Measurements from ENCODE around the gene DECR2.
"Not testable (repeated sequence)": the region's sequence is repeated elsewhere in the genome, so short reads cannot be mapped to it uniquely, and the experiment has no call there.

The DECR2 gene

GRCh38 chr16:379961-380761 lies 21.5 kb upstream of the DECR2 start:
- DNase-seq = no peak

GRCh38 chr16:380762-381011 lies 21.0 kb upstream of the DECR2 start:
- no peak for DNase-seq

DNA sequence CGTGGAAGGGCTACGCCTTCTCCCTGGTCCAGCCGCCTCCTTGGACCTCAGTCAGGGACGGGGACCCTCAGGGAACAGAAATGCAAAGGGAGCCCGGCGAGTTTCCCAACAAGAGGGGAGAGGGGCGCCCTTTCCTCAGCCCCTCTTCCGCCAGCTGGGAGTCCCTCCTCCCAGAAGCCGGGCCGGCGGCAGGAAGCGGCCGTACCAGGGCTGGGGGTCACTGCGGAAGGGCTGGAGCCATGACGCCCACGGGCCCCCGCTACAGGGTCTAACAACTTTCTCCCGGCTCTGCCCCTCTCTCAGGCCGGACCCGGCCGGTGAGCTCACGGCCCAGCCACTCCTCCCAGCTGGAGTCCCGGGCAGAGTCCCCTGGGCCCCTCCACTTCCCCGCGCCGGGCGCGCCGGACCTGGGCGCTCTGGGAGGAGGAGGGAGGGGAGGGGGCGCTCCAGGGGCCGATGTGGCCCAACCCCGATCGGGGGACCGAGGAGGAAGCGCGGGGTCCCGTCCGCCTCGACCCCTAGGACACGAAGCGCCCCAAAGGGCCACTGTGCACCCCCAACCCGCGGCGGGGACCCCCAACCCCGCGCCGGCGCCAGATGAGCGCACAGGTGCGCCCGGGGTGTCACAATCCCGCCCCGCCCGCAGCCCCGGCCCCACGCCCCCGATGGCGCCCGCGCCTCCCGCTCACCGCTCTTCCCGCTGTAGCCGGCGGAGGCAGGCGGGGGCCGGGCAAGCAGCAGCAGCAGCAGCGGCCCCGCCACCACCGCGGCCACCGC lies 20.5 kb upstream of the DECR2 start:
- DNase-seq = peak in 1 of 2 experiments; percentile 36

DNA sequence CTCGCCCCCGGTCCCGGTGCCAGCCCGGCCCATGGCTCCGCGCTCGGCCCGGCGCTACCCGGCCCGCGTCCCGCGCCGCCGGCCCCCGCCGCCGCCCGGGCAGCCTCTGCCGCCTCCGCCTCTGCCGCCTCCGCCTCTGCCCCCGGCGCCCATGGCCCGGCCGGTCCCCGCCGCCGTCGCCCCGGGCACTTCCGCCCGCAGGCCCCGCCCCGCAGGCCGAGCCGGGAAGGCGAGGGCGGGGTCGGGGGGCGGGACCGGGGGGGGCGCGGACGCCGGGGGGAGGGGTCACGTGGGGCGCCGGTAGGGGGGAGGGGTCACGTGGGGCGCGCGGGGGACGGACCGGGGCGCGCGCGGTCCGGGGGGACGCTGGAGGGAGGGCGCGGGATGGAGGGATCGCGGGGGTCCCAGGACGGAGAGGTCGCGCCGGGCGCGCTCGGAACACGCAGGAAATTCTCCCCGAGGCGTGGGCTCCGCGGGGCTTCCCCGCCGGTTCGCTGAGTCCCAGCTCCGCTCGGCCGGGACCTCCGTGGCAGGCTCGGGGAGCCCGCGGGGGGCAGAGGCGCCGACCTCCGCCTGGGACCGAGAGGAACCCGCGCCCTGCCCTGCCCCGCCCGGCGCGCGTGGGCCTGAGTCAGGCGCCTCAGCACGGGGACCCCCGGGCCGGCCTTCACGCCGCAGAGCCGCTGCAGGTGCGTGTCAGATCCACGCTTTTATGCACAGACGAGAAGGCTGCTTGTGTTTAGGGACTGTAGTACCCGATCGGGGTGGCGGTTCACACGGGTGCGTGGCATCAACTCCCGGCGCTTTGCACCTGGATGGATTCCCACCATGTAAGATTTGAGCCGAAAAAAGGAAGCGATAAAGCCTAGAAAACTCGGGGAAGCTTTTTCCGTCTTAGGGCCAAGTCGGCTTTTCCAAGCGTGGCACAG lies 19.6 kb upstream of the DECR2 start, which contains the start of gene PGAP6:
Gene PGAP6 (minus strand): TSS at position 190 of the 929 bp plus-strand sequence. CDS start 157 bp downstream, at position 33.
- DNase-seq = peak; percentile 60 to 63

- DNase-seq = peak; percentile 56 to 68
Measured at GRCh38 chr16:383326-384051, 18.2 kb upstream of the DECR2 start.

DNA sequence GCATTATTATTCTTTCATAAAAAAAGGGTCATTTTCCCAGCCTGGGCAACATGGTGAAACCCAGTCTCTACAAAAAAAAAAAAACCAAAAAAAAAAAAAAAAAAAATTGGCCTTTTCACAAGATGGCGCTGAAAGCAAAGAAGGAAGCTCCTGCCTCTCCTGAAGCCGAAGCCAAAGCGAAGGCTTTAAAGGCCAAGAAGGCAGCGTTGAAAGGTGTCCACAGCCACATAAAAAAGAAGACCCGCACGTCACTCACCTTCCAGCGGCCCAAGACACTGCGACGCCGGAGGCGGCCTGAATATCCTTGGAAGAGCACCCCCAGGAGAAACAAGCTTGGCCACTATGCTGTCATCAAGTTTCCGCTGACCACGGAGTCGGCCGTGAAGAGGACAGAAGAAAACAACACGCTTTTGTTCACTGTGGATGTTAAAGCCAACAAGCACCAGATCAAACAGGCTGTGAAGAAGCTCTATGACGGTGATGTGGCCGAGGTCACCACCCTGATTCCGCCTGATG lies 15.0 kb upstream of the DECR2 start:
- no peak for DNase-seq

DNA sequence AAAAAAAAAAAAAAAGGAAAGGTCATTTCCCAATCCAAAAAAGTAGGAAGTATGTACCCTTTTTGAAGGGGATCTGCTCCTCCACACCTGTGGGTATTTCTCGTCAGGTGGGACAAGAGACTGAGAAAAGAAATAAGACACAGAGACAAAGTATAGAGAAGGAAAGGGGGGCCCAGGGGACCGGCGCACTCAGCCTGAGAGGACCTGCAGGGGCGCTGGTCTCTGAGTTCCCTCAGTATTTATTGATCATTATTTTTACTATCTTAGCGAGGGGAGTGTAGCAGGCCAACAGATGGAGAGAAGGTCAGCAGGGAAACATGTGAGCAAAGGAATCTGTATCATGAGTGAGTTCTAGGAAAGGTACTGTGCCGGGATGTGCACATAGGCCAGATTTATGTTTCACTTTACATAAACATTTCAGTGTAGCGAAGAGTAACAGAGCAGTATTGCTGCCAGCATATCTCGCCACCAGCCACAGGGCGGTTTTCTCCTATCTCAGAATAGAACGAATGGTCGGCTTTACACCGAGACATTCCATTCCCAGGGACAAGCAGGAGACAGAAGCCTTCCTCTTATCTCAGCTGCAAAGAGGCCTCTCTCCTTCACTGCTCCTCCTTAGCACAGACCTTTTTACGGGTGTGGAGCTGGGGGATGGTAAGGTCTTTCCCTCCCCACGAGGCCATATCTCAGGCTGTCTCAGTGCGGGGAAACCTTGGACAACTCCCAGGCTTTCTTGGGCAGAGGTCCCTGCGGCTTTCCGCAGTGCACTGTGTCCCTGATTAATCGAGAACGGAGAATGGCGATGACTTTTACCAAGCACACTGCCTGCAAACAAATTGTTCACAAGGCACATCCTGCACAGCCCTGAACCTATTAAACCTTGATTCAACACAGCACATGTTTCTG lies 13.7 kb upstream of the DECR2 start:
- not testable (repeated sequence) for DNase-seq

GRCh38 chr16:389352-389751 lies 12.3 kb upstream of the DECR2 start:
- DNase-seq = no peak

- DNase-seq = peak; percentile 86 to 90
Measured at GRCh38 chr16:391885-392335, 9.8 kb upstream of the DECR2 start.

DNA sequence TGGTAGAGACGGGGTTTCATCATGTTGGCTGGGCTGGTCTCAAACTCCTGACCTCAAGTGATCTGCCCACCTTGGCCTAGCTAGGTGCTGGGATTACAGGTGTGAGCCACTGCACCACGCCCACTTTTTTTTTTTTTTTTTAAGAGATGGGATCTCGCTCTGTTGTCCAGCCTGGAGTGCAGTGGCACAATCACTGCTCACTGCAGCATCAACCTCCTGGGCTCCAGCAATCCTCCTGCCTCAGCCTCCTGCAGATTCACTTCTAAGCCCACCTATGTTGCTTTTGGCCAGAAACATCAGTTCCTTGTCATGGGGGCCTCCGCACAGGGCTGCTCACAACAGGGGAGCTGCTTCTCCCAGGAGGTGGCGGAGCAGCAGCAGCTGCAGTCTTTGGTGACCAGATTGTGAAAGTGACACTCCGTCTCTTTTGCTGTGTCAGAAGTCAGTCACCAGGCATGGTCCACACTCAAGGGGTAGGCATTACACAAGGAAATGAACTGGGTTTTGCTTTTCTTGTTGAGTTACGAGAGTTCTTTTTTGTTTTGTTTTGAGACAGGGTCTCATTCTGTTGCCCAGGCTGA lies 9.1 kb upstream of the DECR2 start:
- DNase-seq = no peak

- DNase-seq = no peak
Measured at GRCh38 chr16:396199-396598, 5.5 kb upstream of the DECR2 start.

- DNase-seq = no peak
Measured at GRCh38 chr16:396605-397004, 5.1 kb upstream of the DECR2 start.

- no peak for DNase-seq
Measured at GRCh38 chr16:397135-397661, 4.5 kb upstream of the DECR2 start, which contains the start of gene NME4. Gene NME4 (plus strand): TSS chr16:397199. CDS start chr16:397223, 24 bp downstream.

DNA sequence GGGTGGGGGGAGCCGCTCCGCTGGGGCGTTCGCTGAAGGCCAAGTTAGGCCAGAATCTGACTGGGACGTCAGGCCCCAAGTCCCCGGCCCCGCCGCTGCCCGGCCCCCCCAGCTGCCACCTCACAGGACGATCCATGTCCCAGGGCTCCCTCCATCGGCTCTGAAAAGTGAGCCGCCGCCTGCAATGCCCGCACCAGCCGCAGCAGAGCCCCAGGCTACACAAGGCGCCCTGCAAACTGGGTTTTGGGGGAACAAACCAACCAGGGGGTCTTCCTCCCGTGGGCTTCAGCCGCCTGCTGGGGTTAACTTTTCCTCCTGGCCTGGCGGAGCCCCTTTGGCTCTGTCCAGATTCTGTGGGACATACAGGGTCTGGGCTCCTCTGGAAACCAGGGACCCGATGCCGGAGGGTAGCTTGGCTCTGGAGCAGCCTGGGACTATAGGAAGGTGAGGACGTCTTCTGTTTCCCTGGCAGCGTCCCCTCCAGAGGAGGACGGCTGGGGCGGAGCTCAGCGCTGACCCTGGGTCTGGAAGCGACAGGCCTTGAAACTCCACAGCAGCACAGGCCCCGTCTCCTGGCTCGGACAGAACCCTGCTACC lies 3.9 kb upstream of the DECR2 start:
- peak in 1 of 2 experiments; percentile 33 for DNase-seq

DNA sequence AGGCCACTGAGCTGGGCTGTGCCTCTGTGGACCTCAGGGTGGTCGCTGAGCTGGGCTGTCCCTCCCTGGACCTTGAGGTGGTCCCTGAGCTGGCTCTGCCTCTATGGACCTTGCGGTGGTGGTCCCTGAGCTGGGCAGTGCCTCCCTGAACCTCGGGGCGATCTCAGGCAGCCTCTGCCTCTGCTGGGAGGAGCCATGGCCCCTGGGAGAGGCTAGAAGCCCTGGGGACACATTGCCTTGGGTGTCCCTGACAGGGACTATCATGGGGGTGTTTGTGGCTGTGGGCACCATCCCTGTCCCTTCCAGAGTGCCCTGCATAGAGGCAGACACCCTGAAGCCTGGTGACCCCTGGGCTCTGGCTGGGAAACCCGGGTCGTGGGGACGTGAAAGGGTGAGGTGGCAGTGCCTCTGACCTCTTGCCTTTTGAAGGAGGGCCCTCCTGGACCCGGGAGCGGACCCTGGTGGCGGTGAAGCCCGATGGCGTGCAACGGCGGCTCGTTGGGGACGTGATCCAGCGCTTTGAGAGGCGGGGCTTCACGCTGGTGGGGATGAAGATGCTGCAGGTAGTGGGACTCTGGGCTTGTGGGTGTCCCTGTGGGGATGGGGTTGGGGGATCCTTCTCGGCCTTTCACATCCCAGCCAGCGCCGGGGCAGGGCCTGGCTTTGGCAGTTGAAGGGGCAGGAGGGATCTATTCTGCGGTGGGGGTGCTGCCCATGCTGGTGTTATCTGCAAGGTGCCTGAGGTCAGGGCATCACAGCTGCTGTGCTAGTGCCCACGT lies 2.9 kb upstream of the DECR2 start:
- no peak for DNase-seq

DNA sequence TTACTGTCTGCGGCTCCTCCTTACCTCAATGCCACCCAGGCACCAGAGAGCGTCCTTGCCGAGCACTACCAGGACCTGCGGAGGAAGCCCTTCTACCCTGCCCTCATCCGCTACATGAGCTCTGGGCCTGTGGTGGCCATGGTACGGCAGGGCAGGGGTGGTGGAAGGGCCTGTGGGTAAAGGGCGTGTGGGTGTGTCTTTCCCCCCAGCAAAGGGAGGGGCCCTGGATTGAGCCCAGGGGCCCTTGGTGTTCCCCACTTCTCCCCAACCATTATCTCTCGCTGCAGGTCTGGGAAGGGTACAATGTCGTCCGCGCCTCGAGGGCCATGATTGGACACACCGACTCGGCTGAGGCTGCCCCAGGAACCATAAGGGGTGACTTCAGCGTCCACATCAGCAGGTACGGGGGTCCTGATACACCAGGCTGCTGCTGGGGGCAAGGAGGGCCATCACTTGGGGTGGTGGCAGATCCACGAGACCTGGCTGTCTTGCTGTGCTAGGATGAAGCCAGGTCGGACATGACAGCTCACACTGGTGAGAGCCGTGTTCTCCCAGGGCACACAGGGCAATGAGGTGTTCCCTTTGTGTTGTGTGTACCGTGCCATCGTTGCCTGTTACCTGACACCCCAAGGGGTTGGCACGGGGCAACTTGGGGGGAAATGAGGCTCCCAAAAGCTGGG lies 2.2 kb upstream of the DECR2 start:
- DNase-seq = no peak

GRCh38 chr16:400061-400591 lies 1.6 kb upstream of the DECR2 start:
- DNase-seq = no peak

DNA sequence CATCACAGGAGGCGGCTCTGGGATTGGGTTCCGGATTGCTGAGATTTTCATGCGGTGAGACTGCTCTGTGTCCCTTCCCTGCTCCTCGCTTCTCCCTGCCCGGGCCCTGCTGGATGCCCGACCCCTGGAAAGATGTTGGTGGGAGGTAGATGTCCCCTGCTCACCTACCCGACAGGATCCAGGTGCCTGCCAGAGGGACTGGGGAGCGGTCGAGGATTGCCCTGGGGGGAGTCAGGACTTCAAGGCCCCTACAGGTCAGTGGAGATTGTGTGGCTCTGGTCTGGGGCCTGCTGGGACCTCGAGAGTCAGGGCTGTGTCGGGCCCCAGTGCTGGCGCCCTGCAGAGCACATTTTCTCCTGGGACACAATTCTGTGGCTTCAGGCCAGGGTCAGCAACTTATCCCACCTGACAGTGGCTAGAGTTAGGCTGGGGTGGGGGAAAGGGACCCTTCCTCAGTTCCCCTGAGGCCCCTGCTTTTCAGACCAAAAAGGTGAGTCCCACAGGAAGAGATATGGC lies 3.3 kb downstream of the DECR2 start:
- no peak for DNase-seq

All from activated CD4-positive, alpha-beta T cell treated with anti-CD3 and anti-CD28 coated beads, Interleukin-2, amount 50 U/mL, for 48 hours (primary cell).